CD14-positive monocyte (primary cell): ENCODE data around the gene POU2AF1. TPM values are rescaled to one million over a fixed set of nuclear protein-coding genes. Genes with fewer than 3 reads are reported as not detected.

Experiments
- DNase-seq, 3 donors: peaks; one replicate each; pipeline ENCODE4 v3.0.0-alpha.2; 2011 to 2022
- H2AFZ ChIP-seq: 2 replicates; pipeline ENCODE4 v1.6.0; 2012; ENCODE audit warnings: mild to moderate bottlenecking, low read depth, low read length, inconsistent platforms; ENCODE audit not compliant: insufficient read depth, poor library complexity, severe bottlenecking
- H3K27ac ChIP-seq, 2 donors: 1 replicate in 1 of 2; 2 replicates in 1 of 2; pipeline ENCODE4 v1.5.1; 2012 to 2013; ENCODE audit warnings: low read length in 2 of 2, control low read depth in 1 of 2, inconsistent platforms in 1 of 2, low read depth in 1 of 2, mild to moderate bottlenecking in 1 of 2
- H3K27me3 ChIP-seq, 2 donors: one replicate each; pipeline versions ENCODE4 v1.6.0 to v1.6.1; 2011 to 2013; ENCODE audit warnings: low read length in 2 of 2; ENCODE audit not compliant: control insufficient read depth in 2 of 2, insufficient read depth in 2 of 2
- H3K36me3 ChIP-seq, 2 donors: replicated peaks in 1 of 2; 1 replicate in 1 of 2; 2 replicates in 1 of 2; pipeline versions ENCODE4 v1.5.1 to v1.6.1; 2012 to 2013; ENCODE audit warnings: low read length in 2 of 2, control low read depth in 1 of 2, inconsistent platforms in 1 of 2, mild to moderate bottlenecking in 1 of 2; ENCODE audit not compliant: insufficient read depth in 2 of 2, control insufficient read depth in 1 of 2
- H3K4me1 ChIP-seq, 2 donors: 1 replicate in 1 of 2; 2 replicates in 1 of 2; pipeline versions ENCODE4 v1.5.1 to v1.6.1; 2012 to 2013; ENCODE audit warnings: low read length in 2 of 2, control low read depth in 1 of 2, inconsistent platforms in 1 of 2, mild to moderate bottlenecking in 1 of 2, moderate library complexity in 1 of 2; ENCODE audit not compliant: insufficient read depth in 2 of 2, control insufficient read depth in 1 of 2
- H3K4me2 ChIP-seq: replicated peaks from 2 replicates; pipeline ENCODE3; 2012; ENCODE audit warnings: low read length, moderate library complexity, mild to moderate bottlenecking; ENCODE audit not compliant: poor library complexity, severe bottlenecking; ENCODE audit errors: extremely low read depth
- H3K4me3 ChIP-seq, 3 experiments: fragments of 200-600 bp in 1 of 3; sonication (generic) in 1 of 3; replicated peaks in 1 of 3; 1 replicate in 2 of 3; 2 replicates in 1 of 3; pipeline ENCODE4 v1.5.1; 2011 to 2013; ENCODE audit warnings: low read length in 3 of 3, mild to moderate bottlenecking in 3 of 3, control low read depth in 2 of 3, low read depth in 2 of 3, inconsistent platforms in 1 of 3, moderate library complexity in 1 of 3
- H3K79me2 ChIP-seq: 2 replicates; pipeline ENCODE4 v1.6.0; 2012; ENCODE audit warnings: mild to moderate bottlenecking, control low read depth, inconsistent platforms, low read length, moderate library complexity; ENCODE audit not compliant: insufficient read depth
- H3K9ac ChIP-seq: 2 replicates; pipeline ENCODE4 v1.6.0; 2017; ENCODE audit warnings: low read length, mild to moderate bottlenecking; ENCODE audit not compliant: insufficient read depth, poor library complexity, severe bottlenecking
- H3K9me3 ChIP-seq, 2 donors: replicated peaks in 1 of 2; 1 replicate in 1 of 2; 2 replicates in 1 of 2; pipeline versions ENCODE4 v1.5.1 to v1.6.1; 2012 to 2013; ENCODE audit warnings: low read length in 2 of 2, control low read depth in 1 of 2; ENCODE audit not compliant: control insufficient read depth in 1 of 2, insufficient read depth in 1 of 2
- H4K20me1 ChIP-seq: 2 replicates; pipeline ENCODE4 v1.6.0; 2012; ENCODE audit warnings: mild to moderate bottlenecking, low read length, control low read depth, moderate library complexity; ENCODE audit not compliant: insufficient read depth
- H3K27ac Mint-ChIP-seq, 7 donors: one replicate each; pipeline ENCODE4 v1.8.0; 2020; ENCODE audit warnings: mild to moderate bottlenecking in 7 of 7, mixed read lengths in 7 of 7, moderate library complexity in 6 of 7, inconsistent platforms in 2 of 7
- H3K27me3 Mint-ChIP-seq, 3 donors: one replicate each; pipeline ENCODE4 v1.8.0; 2021 to 2022; ENCODE audit warnings: low read depth in 3 of 3, mild to moderate bottlenecking in 3 of 3, mixed read lengths in 3 of 3, moderate library complexity in 3 of 3, inconsistent platforms in 1 of 3
- H3K36me3 Mint-ChIP-seq, 2 donors: one replicate each; pipeline ENCODE4 v1.8.0; 2020; ENCODE audit warnings: mixed read lengths in 2 of 2, inconsistent platforms in 1 of 2, mild to moderate bottlenecking in 1 of 2
- H3K4me1 Mint-ChIP-seq: one replicate; pipeline ENCODE4 v1.8.0; 2020; ENCODE audit warnings: mild to moderate bottlenecking, mixed read lengths
- H3K4me3 Mint-ChIP-seq, 2 donors: one replicate each; pipeline ENCODE4 v1.8.0; 2020; ENCODE audit warnings: mild to moderate bottlenecking in 2 of 2, mixed read lengths in 2 of 2, moderate library complexity in 1 of 2
- H3K9me3 Mint-ChIP-seq, 7 donors: one replicate each; pipeline ENCODE4 v1.8.0; 2020 to 2022; ENCODE audit warnings: mixed read lengths in 7 of 7, mild to moderate bottlenecking in 6 of 7, moderate library complexity in 6 of 7, inconsistent platforms in 2 of 7
- WGBS: methylation state at CpG from one replicate; pipeline ENCODE4 v1.1.5; 2013; ENCODE audit warnings: missing lambda C conversion rate; ENCODE audit not compliant: insufficient coverage; 5-methylcytosine and 5-hydroxymethylcytosine counted together
- intact Hi-C, 2 donors: fragments of 100-400 bp; cut with micrococcal nuclease; formaldehyde crosslinking; loops; one replicate each; pipeline versions ENCODE4 v1.15.0 to v1.15.1; 2023
- polyA plus RNA-seq, 3 donors: library from polyadenylated mRNA; depleted of rRNA in 1 of 3; unstranded in 2 of 3; stranded (reverse) in 1 of 3; fragments of 300-500 nt in 2 of 3; fragments of >200 nt in 1 of 3; fragmentation: Illumina TruSeq in 2 of 3; gene quantifications; 1 replicate in 2 of 3; 2 replicates in 1 of 3; pipeline ENCODE4 v1.2.3, GENCODE V29; 2012 to 2021
- TF ChIP-seq, protein P1 (sequence below): fragments of 200-600 bp; IDR thresholded peaks from one replicate; pipeline ENCODE4 v1.8.0; 2022; ENCODE audit warnings: antibody characterized with exemption, mild to moderate bottlenecking

POU2AF1 gene
- polyA plus RNA-seq, 3 donors = 0.07 to 0.12 (median 0.09) TPM

DNA sequence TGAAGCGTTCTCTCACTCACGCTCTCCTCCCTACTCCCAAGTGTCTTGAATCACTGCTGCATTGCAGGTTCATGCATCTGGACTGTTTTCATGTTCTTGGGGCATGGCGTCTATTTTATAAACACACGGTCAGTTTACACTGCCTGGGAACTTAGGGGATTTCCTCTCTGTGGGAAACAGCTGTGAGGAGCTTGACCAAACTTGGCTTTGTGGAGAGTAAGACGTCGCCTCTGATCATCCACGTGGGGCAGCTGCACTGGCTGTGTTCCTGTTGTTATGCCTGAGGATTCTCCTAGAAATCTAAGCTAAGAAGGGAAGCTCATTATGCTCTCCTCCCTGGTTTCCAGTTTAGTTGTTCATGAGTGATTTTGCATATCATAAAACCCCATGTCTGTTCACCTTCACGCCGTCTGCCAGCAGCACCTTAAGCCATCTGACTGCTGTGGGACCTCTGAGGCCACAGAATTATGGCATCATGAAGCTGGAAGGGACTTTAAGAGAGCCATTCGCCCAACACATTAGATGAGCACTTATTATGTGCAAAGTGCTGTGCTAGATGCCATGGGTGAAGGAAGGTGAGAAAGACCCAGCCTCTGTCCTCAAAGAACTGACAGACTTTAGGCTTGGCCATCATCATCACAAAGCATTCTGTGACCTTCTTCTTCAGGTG, 38.8 kb upstream of the POU2AF1 start:
- H3K4me2 ChIP-seq = no peak overlapping the region
- WGBS = 73% methylated on average over 4 of the region's 10 CpGs
- Mint-ChIP-seq H3K36me3 (no peaks in the 10 kb centered on the region), H3K27me3 (peaks cover 2 to 7% (median 2%) of the 10 kb centered on the region in 3 donors), H3K4me1 (peaks cover 21% of the 10 kb centered on the region), H3K27ac (peak overlapping the region in 2 of 7 donors; percentile 33 to 39), H3K9me3 (peaks cover 0 to 2% (median 0%) of the 10 kb centered on the region in 7 donors), H3K4me3 (no peak overlapping the region)
- no peaks in the 10 kb centered on the region for H3K9me3 ChIP-seq
- no peaks in the 10 kb centered on the region for H3K27me3 ChIP-seq
- H3K4me3 ChIP-seq = no peak overlapping the region
- no peak overlapping the region for H3K9ac ChIP-seq
- H2AFZ ChIP-seq = no peak overlapping the region
- intact Hi-C loops = no loop called here
- no peak for DNase-seq
- TF ChIP-seq, protein P1, sequence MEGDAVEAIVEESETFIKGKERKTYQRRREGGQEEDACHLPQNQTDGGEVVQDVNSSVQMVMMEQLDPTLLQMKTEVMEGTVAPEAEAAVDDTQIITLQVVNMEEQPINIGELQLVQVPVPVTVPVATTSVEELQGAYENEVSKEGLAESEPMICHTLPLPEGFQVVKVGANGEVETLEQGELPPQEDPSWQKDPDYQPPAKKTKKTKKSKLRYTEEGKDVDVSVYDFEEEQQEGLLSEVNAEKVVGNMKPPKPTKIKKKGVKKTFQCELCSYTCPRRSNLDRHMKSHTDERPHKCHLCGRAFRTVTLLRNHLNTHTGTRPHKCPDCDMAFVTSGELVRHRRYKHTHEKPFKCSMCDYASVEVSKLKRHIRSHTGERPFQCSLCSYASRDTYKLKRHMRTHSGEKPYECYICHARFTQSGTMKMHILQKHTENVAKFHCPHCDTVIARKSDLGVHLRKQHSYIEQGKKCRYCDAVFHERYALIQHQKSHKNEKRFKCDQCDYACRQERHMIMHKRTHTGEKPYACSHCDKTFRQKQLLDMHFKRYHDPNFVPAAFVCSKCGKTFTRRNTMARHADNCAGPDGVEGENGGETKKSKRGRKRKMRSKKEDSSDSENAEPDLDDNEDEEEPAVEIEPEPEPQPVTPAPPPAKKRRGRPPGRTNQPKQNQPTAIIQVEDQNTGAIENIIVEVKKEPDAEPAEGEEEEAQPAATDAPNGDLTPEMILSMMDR = no peak
- no peaks in the 10 kb centered on the region for H4K20me1 ChIP-seq
- no peak overlapping the region for H3K27ac ChIP-seq
- H3K4me1 ChIP-seq = peaks cover 4 to 17% of the 10 kb centered on the region in 2 donors
- H3K79me2 ChIP-seq = no peaks in the 10 kb centered on the region
- H3K36me3 ChIP-seq = no peaks in the 10 kb centered on the region

DNA sequence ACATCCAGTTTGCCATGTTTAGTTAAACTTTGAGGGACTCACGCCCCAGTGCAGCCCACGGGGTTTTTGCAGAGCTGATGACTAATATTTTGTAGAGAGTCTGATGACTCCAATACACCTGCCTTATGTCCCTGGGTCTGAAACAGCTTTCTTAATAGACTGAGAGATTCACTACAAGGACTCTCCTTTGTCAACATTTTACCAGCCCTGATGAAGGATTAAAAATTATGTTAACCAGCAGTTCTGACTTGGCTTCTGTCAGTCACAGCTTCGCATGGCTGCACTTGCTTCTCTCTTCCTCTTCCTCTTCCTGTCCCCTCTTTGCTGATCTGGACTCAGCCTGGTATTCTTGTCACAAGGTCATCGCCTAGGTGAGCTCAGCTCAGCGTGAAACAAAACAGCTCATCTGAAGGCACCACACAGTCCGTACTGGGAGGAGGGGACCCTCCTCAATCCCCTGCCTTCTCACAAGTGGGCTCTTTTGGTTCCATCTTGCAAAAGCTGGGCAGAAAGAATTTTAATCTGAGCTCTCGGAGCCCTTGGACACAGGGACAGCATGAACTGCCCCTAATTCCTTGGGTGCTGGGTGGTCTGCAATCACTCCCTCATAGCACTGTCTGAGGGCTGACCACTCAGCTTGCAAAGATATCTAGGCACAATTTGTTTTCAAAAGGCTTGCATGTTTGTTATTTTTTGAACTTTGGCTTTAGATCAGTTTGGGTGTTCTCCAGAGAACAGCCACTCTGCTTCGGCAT, 38.1 kb upstream of the POU2AF1 start:
- H3K4me1 Mint-ChIP-seq = peaks cover 21% of the 10 kb centered on the region
- peaks cover 4 to 17% of the 10 kb centered on the region in 2 donors for H3K4me1 ChIP-seq
- H3K9me3 ChIP-seq = no peaks in the 10 kb centered on the region
- intact Hi-C loops = no loop called here
- no peak for DNase-seq
- no peaks in the 10 kb centered on the region for H3K79me2 ChIP-seq
- H3K27me3 Mint-ChIP-seq = peaks cover 2 to 7% (median 2%) of the 10 kb centered on the region in 3 donors
- H3K4me2 ChIP-seq = no peak overlapping the region
- H3K27ac Mint-ChIP-seq = peak overlapping the region in 2 of 7 donors; percentile 33 to 48
- H3K27me3 ChIP-seq = no peaks in the 10 kb centered on the region
- H3K27ac ChIP-seq = no peak overlapping the region
- H2AFZ ChIP-seq = no peak overlapping the region
- no peak overlapping the region for H3K4me3 Mint-ChIP-seq
- no peaks in the 10 kb centered on the region for H3K36me3 ChIP-seq
- H3K9ac ChIP-seq = no peak overlapping the region
- H3K36me3 Mint-ChIP-seq = no peaks in the 10 kb centered on the region
- H3K4me3 ChIP-seq = no peak overlapping the region
- H3K9me3 Mint-ChIP-seq = peaks cover 0 to 2% (median 0%) of the 10 kb centered on the region in 7 donors
- 46% methylated on average over 3 of the region's 8 CpGs for WGBS
- H4K20me1 ChIP-seq = no peaks in the 10 kb centered on the region
- TF ChIP-seq, protein P1 = no peak
